HCT116 (cell line): ENCODE results near the gene CHTOP. TPM values are rescaled to one million over a fixed set of nuclear protein-coding genes. Genes with fewer than 3 reads are reported as not detected.
A peak's percentile ranks its signal among the peaks of the same experiment; 100 is the strongest.

ENCODE experiments used
- ATAC-seq: fragments of 200-7000 bp; cut with Tn5 transposase; 2 replicates; pipeline ENCODE4 v1.9.1; 2020; ENCODE audit warnings: mild to moderate bottlenecking, moderate library complexity
- BruUV-seq: library from RNA; stranded (reverse); fragments of 400-500 nt; replicated peaks from 2 replicates; lab custom pipeline; 2021; lab: Mats Ljungman, UMichigan
- CTCF ChIA-PET: fragments of 300-600 bp; sonication (Branson Sonifier 250); formaldehyde crosslinking; loops from one replicate; lab custom pipeline; 2021; ENCODE audit warnings: antibody characterized with exemption; lab: Charles Lee
- POLR2A ChIA-PET: fragments of 300-600, 350-600 bp; sonication (Branson Sonifier 250); formaldehyde crosslinking; loops from one replicate; lab custom pipeline; 2021; ENCODE audit warnings: antibody characterized with exemption; lab: Charles Lee
- RAD21 ChIA-PET, 2 experiments: fragments of 300-600 bp; sonication (Branson Sonifier 250); formaldehyde crosslinking; loops; one replicate each; lab custom pipeline; 2023; ENCODE audit warnings: low total read pairs in 2 of 2; ENCODE audit not compliant: uncharacterized antibody in 2 of 2, unreplicated experiment in 2 of 2, low non-redundant PET in 1 of 2; lab: Charles Lee
- DNase-seq: peaks from one replicate; pipeline ENCODE4 v3.0.0-alpha.2; 2010; ENCODE audit warnings: low read depth, low spot score
- H2AFZ ChIP-seq: fragments of 200-600 bp; shearing (Covaris generic), sonication (generic); 2 replicates; pipeline ENCODE4 v1.6.1; 2017; ENCODE audit warnings: low read depth, mixed run types, mixed read lengths, antibody characterized with exemption, low read length; ENCODE audit not compliant: poor library complexity, severe bottlenecking
- H3K27ac ChIP-seq: 2 replicates; pipeline ENCODE4 v1.5.1; 2012; ENCODE audit warnings: low read depth, low read length
- H3K27me3 ChIP-seq: fragments of 200-600 bp; sonication (generic); 2 replicates; pipeline ENCODE4 v1.6.1; 2016; ENCODE audit warnings: mixed run types, low read length, mixed read lengths; ENCODE audit not compliant: insufficient read depth
- H3K36me3 ChIP-seq, 2 experiments: fragments of 200-500 bp in 1 of 2; fragments of 200-600 bp in 1 of 2; sonication (Bioruptor generic) in 1 of 2; sonication (generic) in 1 of 2; 2 replicates each; pipeline versions ENCODE4 v1.5.1 to v1.6.1; 2014 to 2016; ENCODE audit warnings: low read length in 2 of 2, inconsistent platforms in 1 of 2, mixed read lengths in 1 of 2, mixed run types in 1 of 2; ENCODE audit not compliant: insufficient read depth in 2 of 2, control insufficient read depth in 1 of 2
- H3K4me1 ChIP-seq, 2 experiments: fragments of 200-600 bp in 1 of 2; sonication (generic) in 1 of 2; 2 replicates each; pipeline versions ENCODE4 v1.5.1 to v1.6.1; 2012 to 2017; ENCODE audit warnings: low read length in 2 of 2, inconsistent platforms in 1 of 2, mild to moderate bottlenecking in 1 of 2, mixed read lengths in 1 of 2, mixed run types in 1 of 2, moderate library complexity in 1 of 2; ENCODE audit not compliant: insufficient read depth in 2 of 2, control insufficient read depth in 1 of 2
- H3K4me2 ChIP-seq: fragments of 200-600 bp; sonication (generic); 2 replicates; pipeline ENCODE4 v1.6.1; 2017; ENCODE audit warnings: mixed run types, low read length, mixed read lengths
- H3K4me3 ChIP-seq, 2 experiments: fragments of 200-600 bp in 1 of 2; sonication (generic) in 1 of 2; replicated peaks in 1 of 2; 2 replicates each; pipeline ENCODE4 v1.5.1; 2011 to 2016; ENCODE audit warnings: low read length in 2 of 2, control low read depth in 1 of 2, low read depth in 1 of 2, mild to moderate bottlenecking in 1 of 2, mixed read lengths in 1 of 2, mixed run types in 1 of 2
- H3K79me2 ChIP-seq: fragments of 200-600 bp; sonication (generic); 2 replicates; pipeline ENCODE4 v1.6.1; 2017; ENCODE audit warnings: mild to moderate bottlenecking, mixed run types, low read length, moderate library complexity, mixed read lengths; ENCODE audit not compliant: insufficient read depth
- H3K9ac ChIP-seq: fragments of 200-600 bp; sonication (generic); 2 replicates; pipeline ENCODE4 v1.6.1; 2016; ENCODE audit warnings: low read length, mixed read lengths
- H3K9me2 ChIP-seq: fragments of 200-600 bp; sonication (generic), shearing (Covaris generic); 2 replicates; pipeline ENCODE4 v1.6.1; 2017; ENCODE audit warnings: mixed run types, mild to moderate bottlenecking, moderate library complexity; ENCODE audit not compliant: insufficient read depth
- H3K9me3 ChIP-seq, 2 experiments: fragments of 200-500 bp in 1 of 2; fragments of 200-600 bp in 1 of 2; sonication (Bioruptor generic) in 1 of 2; sonication (generic) in 1 of 2; 2 replicates each; pipeline ENCODE4 v1.6.1; 2014 to 2017; ENCODE audit warnings: low read length in 2 of 2, mixed read lengths in 2 of 2, inconsistent platforms in 1 of 2, low read depth in 1 of 2, mild to moderate bottlenecking in 1 of 2, mixed run types in 1 of 2, moderate library complexity in 1 of 2; ENCODE audit not compliant: control insufficient read depth in 1 of 2, insufficient read depth in 1 of 2
- H4K20me1 ChIP-seq: fragments of 200-600 bp; sonication (generic), shearing (Covaris generic); 2 replicates; pipeline ENCODE4 v1.6.1; 2017; ENCODE audit warnings: mixed run types, mild to moderate bottlenecking, moderate library complexity; ENCODE audit not compliant: insufficient read depth
- POLR2AphosphoS5 ChIP-seq: IDR thresholded peaks from 2 replicates; pipeline ENCODE4 v1.6.1; 2011; ENCODE audit warnings: mild to moderate bottlenecking, low read depth, low read length, moderate library complexity
- SRF ChIP-seq: IDR thresholded peaks from 2 replicates; pipeline ENCODE4 v1.6.1; 2012; ENCODE audit warnings: low read depth
- intact Hi-C: fragments of 100-400 bp; cut with micrococcal nuclease; formaldehyde crosslinking; loops from 2 replicates; pipeline ENCODE4 v1.10.0; 2022
- total RNA-seq: library from RNA; stranded (reverse); gene quantifications from one replicate; pipeline ENCODE4 v1.2.1, GENCODE V29; 2021; ENCODE audit not compliant: unreplicated experiment
- TF ChIP-seq, protein P1 (sequence below), 3 experiments: fragments of 200-600 bp in 1 of 3; sonication (generic) in 1 of 3; IDR thresholded peaks in 2 of 3; conservative IDR thresholded peaks in 1 of 3; 2 replicates each; pipeline ENCODE4 v1.5.1; 2012 to 2017; ENCODE audit warnings: low read depth in 2 of 3, low read length in 2 of 3, antibody characterized with exemption in 1 of 3, borderline replicate concordance in 1 of 3, control low read depth in 1 of 3, mild to moderate bottlenecking in 1 of 3, mixed read lengths in 1 of 3, mixed run types in 1 of 3, moderate library complexity in 1 of 3; ENCODE audit not compliant: insufficient read depth in 1 of 3

CHTOP gene
- total RNA-seq, 1 experiment from 2014 or later: 110 TPM

DNA sequence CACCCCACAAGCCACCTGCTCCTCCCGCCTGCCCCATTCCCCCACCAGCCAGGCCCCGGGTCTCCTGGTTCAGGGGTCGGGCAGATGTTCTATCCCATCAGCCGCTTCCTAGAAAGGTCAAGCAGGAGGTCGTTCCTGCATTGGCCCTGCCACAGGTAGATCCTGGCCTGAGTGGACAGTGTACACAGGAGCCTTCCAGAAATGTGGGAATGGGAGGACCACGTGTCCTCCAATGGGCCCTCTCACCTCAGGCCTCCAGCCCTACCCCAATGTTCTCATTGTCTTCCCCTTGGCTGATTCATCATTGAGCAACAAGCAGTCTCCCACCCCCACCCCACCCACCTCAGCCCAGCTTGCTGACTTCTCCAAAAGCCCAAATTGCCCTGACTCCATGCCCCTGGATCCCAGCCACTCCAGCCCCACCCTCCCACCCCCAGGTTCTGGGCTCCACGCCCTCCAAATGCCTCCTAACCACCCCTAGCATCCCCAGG lies 23.0 kb upstream of the CHTOP start (continued):
- TF ChIP-seq, protein P1, sequence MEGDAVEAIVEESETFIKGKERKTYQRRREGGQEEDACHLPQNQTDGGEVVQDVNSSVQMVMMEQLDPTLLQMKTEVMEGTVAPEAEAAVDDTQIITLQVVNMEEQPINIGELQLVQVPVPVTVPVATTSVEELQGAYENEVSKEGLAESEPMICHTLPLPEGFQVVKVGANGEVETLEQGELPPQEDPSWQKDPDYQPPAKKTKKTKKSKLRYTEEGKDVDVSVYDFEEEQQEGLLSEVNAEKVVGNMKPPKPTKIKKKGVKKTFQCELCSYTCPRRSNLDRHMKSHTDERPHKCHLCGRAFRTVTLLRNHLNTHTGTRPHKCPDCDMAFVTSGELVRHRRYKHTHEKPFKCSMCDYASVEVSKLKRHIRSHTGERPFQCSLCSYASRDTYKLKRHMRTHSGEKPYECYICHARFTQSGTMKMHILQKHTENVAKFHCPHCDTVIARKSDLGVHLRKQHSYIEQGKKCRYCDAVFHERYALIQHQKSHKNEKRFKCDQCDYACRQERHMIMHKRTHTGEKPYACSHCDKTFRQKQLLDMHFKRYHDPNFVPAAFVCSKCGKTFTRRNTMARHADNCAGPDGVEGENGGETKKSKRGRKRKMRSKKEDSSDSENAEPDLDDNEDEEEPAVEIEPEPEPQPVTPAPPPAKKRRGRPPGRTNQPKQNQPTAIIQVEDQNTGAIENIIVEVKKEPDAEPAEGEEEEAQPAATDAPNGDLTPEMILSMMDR (IDR thresholded peaks at IDR 0.05 in 2 of 3, conservative IDR thresholded peaks at IDR 0.05 in 1 of 3; ENCODE audit: borderline replicate concordance in 1 of 3, insufficient read depth in 1 of 3, low read depth in 2 of 3, low read length in 2 of 3): no peak
- TF ChIP-seq SRF: no peak

DNA sequence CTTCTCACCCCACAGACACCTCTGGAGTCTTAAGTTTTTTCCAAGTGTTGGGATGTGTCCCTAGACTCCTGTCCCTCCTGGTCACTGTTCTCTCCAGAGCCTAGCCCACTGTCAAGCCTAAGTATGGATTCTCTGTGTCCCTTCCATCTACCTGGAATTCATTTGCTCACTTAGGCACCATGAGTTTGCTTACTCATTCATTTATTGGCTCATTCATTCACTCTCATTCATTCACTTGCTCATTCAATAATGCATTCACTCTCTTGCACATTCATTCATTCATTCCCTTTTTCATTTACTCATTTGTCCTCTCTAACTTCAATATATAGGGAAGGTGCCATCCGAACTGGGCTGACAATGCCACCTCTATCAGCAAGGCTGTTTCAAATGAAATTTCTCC lies 22.5 kb upstream of the CHTOP start:
- H3K79me2 ChIP-seq: peaks cover 78% of the 10 kb centered on the region
- BruUV-seq: TSS peak; percentile 68
- DNase-seq: no peak

More for the DNA sequence above, 22.5 kb upstream of the CHTOP start:
- H3K9me2 ChIP-seq: no peaks in the 10 kb centered on the region
- H3K27me3 ChIP-seq: no peaks in the 10 kb centered on the region
- ATAC-seq: no peak
- no peaks in the 10 kb centered on the region for H3K9me3 ChIP-seq
- RAD21 ChIA-PET: interaction anchor here in 1 of 2 experiments (0.7 kb wide), 1 partner anchor 95 kb away, joined by 3 read pairs; no protein-coding TSS in a partner anchor
- H2AFZ ChIP-seq: no peak overlapping the region
- no peaks in the 10 kb centered on the region for H4K20me1 ChIP-seq
- TF ChIP-seq POLR2AphosphoS5 (0 out of 2 replicates have a peak, but pooled peaks have one; percentile 13), SRF (no peak)
- TF ChIP-seq, all 23 proteins: peak for 1
- peaks cover 62 to 88% of the 10 kb centered on the region in 2 experiments for H3K4me1 ChIP-seq
- H3K36me3 ChIP-seq: peaks cover 3 to 14% of the 10 kb centered on the region in 2 experiments; a peak in 3 of 4 replicates
- ChIA-PET POLR2A (interaction anchor here (2.0 to 9.1 kb wide), 5 partner anchors 15 to 77 kb away, joined by 14 to 172 read pairs (median 31); partner anchors contain the start of genes CHTOP, S100A1, S100A13 and S100A6), CTCF (interaction anchor here (1.3 kb wide), 1 partner anchor 100 kb away, joined by 8 read pairs; no protein-coding TSS in a partner anchor)
- peak overlapping the region; percentile 93 for H3K9ac ChIP-seq
- intact Hi-C loops: loop anchor here (5.0 kb wide), 1 partner anchor 79 kb away; no protein-coding TSS in a partner anchor
- peak overlapping the region; percentile 88 for H3K4me2 ChIP-seq
- peak overlapping the region; percentile 88 to 92 for H3K4me3 ChIP-seq
- peak overlapping the region; percentile 72 for H3K27ac ChIP-seq
